ENCODE results near the gene NTM.

The NTM gene

GRCh38 chr11:132154781-132155180 lies 784.4 kb downstream of the NTM start:
- DNase-seq (ENCODE audit: low spot score), result no peak

GRCh38 chr11:132158091-132158490 lies 787.7 kb downstream of the NTM start:
- no peak for DNase-seq (ENCODE audit: low spot score)

GRCh38 chr11:132158696-132159095 lies 788.3 kb downstream of the NTM start:
- DNase-seq (ENCODE audit: low spot score), result no peak

GRCh38 chr11:132161403-132162078 lies 791.1 kb downstream of the NTM start:
- DNase-seq (ENCODE audit: low spot score), result no peak

- DNase-seq (ENCODE audit: low spot score), result no peak
Measured at GRCh38 chr11:132168344-132168981, 798.0 kb downstream of the NTM start.

GRCh38 chr11:132171031-132171430 lies 800.6 kb downstream of the NTM start:
- no peak for DNase-seq (ENCODE audit: low spot score)

GRCh38 chr11:132174362-132175255 lies 804.2 kb downstream of the NTM start:
- no peak for DNase-seq (ENCODE audit: low spot score)

GRCh38 chr11:132177106-132177505 lies 806.7 kb downstream of the NTM start:
- DNase-seq (ENCODE audit: low spot score), result no peak

- no peak for DNase-seq (ENCODE audit: low spot score)
Measured at GRCh38 chr11:132184079-132184478, 813.7 kb downstream of the NTM start.

- DNase-seq (ENCODE audit: low spot score), result no peak
Measured at GRCh38 chr11:132185726-132186592, 815.5 kb downstream of the NTM start.

- no peak for DNase-seq (ENCODE audit: low spot score)
Measured at GRCh38 chr11:132186699-132187098, 816.3 kb downstream of the NTM start.

GRCh38 chr11:132187386-132187785 lies 817.0 kb downstream of the NTM start:
- no peak for DNase-seq (ENCODE audit: low spot score)

- DNase-seq (ENCODE audit: low spot score), result no peak
Measured at GRCh38 chr11:132187814-132188213, 817.4 kb downstream of the NTM start.

GRCh38 chr11:132196928-132197327 lies 826.5 kb downstream of the NTM start:
- DNase-seq (ENCODE audit: low spot score), result no peak

GRCh38 chr11:132200353-132200936 lies 830.0 kb downstream of the NTM start:
- no peak for DNase-seq (ENCODE audit: low spot score)

- DNase-seq (ENCODE audit: low spot score), result no peak
Measured at GRCh38 chr11:132202621-132203020, 832.2 kb downstream of the NTM start.

- DNase-seq (ENCODE audit: low spot score), result no peak
Measured at GRCh38 chr11:132205006-132205405, 834.6 kb downstream of the NTM start.

GRCh38 chr11:132205496-132205895 lies 835.1 kb downstream of the NTM start:
- no peak for DNase-seq (ENCODE audit: low spot score)

- DNase-seq (ENCODE audit: low spot score), result no peak
Measured at GRCh38 chr11:132206993-132207392, 836.6 kb downstream of the NTM start.

GRCh38 chr11:132208477-132209055 lies 838.2 kb downstream of the NTM start:
- DNase-seq (ENCODE audit: low spot score), result no peak

- DNase-seq (ENCODE audit: low spot score), result no peak
Measured at GRCh38 chr11:132211479-132211878, 841.1 kb downstream of the NTM start.

Data from activated CD4-positive, alpha-beta T cell treated with anti-CD3 and anti-CD28 coated beads, Interleukin-2, Interleukin-4, amounts not matched to agents 100 ng/mL and 50 ng/mL, durations not matched to agents 16 hours and 8 hours (primary cell).